Measurements from ENCODE around the gene NXPE2.
"Not testable (repeated sequence)": the region's sequence is repeated elsewhere in the genome, so short reads cannot be mapped to it uniquely, and the experiment has no call there.

DNA sequence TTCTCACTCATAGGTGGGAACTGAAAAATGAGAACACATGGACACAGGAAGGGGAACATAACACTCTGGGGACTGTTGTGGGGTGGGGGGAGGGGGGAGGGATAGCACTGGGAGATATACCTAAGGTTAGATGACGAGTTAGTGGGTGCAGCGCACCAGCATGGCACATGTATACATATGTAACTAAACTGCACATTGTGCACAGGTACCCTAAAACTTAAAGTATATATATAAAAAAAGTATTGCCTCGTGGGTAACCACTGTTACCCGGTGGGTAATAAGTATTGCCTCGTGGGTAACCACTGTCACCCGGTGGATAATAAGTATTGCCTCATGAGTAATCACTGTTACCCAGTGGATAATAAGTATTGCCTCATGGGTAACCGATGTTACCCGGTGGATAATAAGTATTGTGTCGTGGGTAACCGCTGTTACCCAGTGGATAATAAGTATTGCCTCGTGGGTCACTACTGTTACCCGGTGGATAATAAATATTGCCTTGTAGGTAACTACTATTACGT lies 46.8 kb upstream of the NXPE2 start:
- TF ChIP-seq POLR2A, EP300 (IDR thresholded peaks at IDR 0.05): not testable (repeated sequence)
- TF ChIP-seq, protein P1, sequence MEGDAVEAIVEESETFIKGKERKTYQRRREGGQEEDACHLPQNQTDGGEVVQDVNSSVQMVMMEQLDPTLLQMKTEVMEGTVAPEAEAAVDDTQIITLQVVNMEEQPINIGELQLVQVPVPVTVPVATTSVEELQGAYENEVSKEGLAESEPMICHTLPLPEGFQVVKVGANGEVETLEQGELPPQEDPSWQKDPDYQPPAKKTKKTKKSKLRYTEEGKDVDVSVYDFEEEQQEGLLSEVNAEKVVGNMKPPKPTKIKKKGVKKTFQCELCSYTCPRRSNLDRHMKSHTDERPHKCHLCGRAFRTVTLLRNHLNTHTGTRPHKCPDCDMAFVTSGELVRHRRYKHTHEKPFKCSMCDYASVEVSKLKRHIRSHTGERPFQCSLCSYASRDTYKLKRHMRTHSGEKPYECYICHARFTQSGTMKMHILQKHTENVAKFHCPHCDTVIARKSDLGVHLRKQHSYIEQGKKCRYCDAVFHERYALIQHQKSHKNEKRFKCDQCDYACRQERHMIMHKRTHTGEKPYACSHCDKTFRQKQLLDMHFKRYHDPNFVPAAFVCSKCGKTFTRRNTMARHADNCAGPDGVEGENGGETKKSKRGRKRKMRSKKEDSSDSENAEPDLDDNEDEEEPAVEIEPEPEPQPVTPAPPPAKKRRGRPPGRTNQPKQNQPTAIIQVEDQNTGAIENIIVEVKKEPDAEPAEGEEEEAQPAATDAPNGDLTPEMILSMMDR (IDR thresholded peaks at IDR 0.05) = not testable (repeated sequence)

Data from ovary (tissue), 3 donors.